Fibroblast of pulmonary artery (primary cell): ENCODE data around the gene S100A8.
A peak's percentile ranks its signal among the peaks of the same experiment; 100 is the strongest.

Experiments
- DNase-seq: peaks from one replicate; pipeline ENCODE4 v3.0.0-alpha.2; 2010; ENCODE audit warnings: low read depth
- H3K4me3 ChIP-seq: replicated peaks from 2 replicates; pipeline ENCODE4 v1.5.1; 2011; ENCODE audit warnings: low read depth, mild to moderate bottlenecking, control low read depth, low read length, moderate library complexity
- TF ChIP-seq, protein P1 (sequence below): IDR thresholded peaks from 2 replicates; pipeline ENCODE4 v1.5.1; 2011; ENCODE audit warnings: mild to moderate bottlenecking, control low read depth, low read length, inconsistent platforms; ENCODE audit errors: missing control alignments

The S100A8 gene

DNA sequence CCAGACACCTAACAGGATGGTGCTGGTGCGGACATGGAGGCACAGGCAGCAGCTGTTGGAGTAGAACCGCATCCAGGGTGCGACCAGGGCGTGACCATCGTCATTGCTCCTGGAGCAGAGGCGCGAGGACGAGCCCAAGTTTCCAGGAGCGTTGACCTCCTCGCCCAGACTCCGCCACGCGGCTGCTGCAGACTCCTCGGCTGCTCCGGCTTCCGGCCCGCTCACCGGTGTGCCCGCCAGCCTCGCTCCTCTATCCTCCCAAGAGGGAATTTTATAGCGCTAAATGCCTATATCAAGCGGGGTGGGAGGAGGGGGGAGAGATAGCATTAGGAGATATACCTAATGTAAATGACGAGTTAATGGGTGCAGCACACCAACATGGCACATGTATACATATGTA lies 10.2 kb downstream of the S100A8 start:
- DNase-seq = no peak
- no peak overlapping the region for H3K4me3 ChIP-seq
- TF ChIP-seq, protein P1, sequence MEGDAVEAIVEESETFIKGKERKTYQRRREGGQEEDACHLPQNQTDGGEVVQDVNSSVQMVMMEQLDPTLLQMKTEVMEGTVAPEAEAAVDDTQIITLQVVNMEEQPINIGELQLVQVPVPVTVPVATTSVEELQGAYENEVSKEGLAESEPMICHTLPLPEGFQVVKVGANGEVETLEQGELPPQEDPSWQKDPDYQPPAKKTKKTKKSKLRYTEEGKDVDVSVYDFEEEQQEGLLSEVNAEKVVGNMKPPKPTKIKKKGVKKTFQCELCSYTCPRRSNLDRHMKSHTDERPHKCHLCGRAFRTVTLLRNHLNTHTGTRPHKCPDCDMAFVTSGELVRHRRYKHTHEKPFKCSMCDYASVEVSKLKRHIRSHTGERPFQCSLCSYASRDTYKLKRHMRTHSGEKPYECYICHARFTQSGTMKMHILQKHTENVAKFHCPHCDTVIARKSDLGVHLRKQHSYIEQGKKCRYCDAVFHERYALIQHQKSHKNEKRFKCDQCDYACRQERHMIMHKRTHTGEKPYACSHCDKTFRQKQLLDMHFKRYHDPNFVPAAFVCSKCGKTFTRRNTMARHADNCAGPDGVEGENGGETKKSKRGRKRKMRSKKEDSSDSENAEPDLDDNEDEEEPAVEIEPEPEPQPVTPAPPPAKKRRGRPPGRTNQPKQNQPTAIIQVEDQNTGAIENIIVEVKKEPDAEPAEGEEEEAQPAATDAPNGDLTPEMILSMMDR = no peak

DNA sequence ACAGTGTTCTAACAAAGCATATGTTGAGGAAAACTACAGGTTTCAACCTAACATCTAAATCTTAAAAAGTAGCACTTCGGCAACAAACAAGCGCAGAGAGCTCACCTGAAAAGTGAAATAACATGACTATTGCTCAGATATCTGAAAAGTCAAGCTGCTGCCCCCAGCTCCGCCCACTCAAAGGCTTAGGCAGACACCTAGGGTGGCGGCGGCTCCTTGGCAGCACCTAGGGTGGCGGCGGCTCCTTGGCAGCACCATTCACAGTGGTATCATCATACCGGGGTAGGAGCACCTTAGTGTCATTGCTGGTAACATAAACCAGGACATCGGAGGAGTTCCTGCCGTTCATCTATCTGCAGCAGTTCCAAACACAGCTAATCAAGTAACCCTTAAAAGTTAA lies 11.3 kb downstream of the S100A8 start:
- TF ChIP-seq, protein P1 = no peak
- H3K4me3 ChIP-seq = no peak overlapping the region
- DNase-seq = no peak

- H3K4me3 ChIP-seq = no peak within 1 kb of the TSS
- DNase-seq = peak; percentile 85
- TF ChIP-seq, protein P1 = no peak
Measured at GRCh38 chr1:153375511-153375910, 15.4 kb downstream of the S100A8 start, which contains the start of gene S100A12. TSS of gene S100A12 (minus strand) at chr1:153375621. CDS start at chr1:153374592, 1,029 bp downstream.

- H3K4me3 ChIP-seq = no peak overlapping the region
- no peak for DNase-seq
- TF ChIP-seq, protein P1 = no peak
Measured at GRCh38 chr1:153374071-153374470, 16.8 kb downstream of the S100A8 start.

- no peak overlapping the region for H3K4me3 ChIP-seq
- no peak for DNase-seq
- TF ChIP-seq, protein P1 = no peak
Measured at GRCh38 chr1:153372571-153372970, 18.3 kb downstream of the S100A8 start.

- TF ChIP-seq, protein P1 = no peak
- no peak overlapping the region for H3K4me3 ChIP-seq
- DNase-seq = no peak
Measured at GRCh38 chr1:153371231-153371630, 19.6 kb downstream of the S100A8 start.

GRCh38 chr1:153370146-153370545 lies 20.7 kb downstream of the S100A8 start:
- TF ChIP-seq, protein P1 = no peak
- no peak for DNase-seq
- no peak overlapping the region for H3K4me3 ChIP-seq
